Measurements from ENCODE around the gene SOX5. TPM values are rescaled to one million over a fixed set of nuclear protein-coding genes. Genes with fewer than 3 reads are reported as not detected.

Gene SOX5
- polyA plus RNA-seq, 1 of the 3 experiments (the other 2 are of a cell fraction) = 0.21 TPM

GRCh38 chr12:23751641-23752040 lies 197.8 kb downstream of the SOX5 start:
- H3K4me3 ChIP-seq (ENCODE audit: low read depth in 2 of 2, low read length in 1 of 2) = no peak overlapping the region
- POLR2A ChIA-PET = no interaction called here
- H3K9me2 ChIP-seq = no peaks in the 10 kb centered on the region
- no peak overlapping the region for H2AFZ ChIP-seq (ENCODE audit: low read depth)
- CTCF ChIA-PET = no interaction called here
- H3K4me1 ChIP-seq (ENCODE audit: control insufficient read depth in 1 of 2, insufficient read depth in 2 of 2, low read depth in 1 of 2, low read length in 1 of 2) = no peaks in the 10 kb centered on the region
- 50% methylated on average over 1 of the region's 1 CpG for WGBS (ENCODE audit: low lambda C conversion rate)
- H3F3A ChIP-seq (replicated peaks; ENCODE audit: insufficient read depth) = no peaks in the 10 kb centered on the region
- no peak overlapping the region for H3K9ac ChIP-seq
- no peaks in the 10 kb centered on the region for H3K36me3 ChIP-seq (replicated peaks in 1 of 2; ENCODE audit: control insufficient read depth in 1 of 2, insufficient read depth in 2 of 2, low read length in 1 of 2)
- no peak for DNase-seq
- no peak for TF ChIP-seq FOXJ3 (CRISPR knock-in tag; IDR thresholded peaks at IDR 0.05)
- no peak for TF ChIP-seq NRF1 (IDR thresholded peaks at IDR 0.05; ENCODE audit: low read depth, low read length)
- TF ChIP-seq MAX (IDR thresholded peaks at IDR 0.05; ENCODE audit: low read depth) = no peak
- TF ChIP-seq TCF12 (IDR thresholded peaks at IDR 0.05) = no peak
- no peak for TF ChIP-seq GATA2 (CRISPR knock-in tag; IDR thresholded peaks at IDR 0.05)
- TF ChIP-seq GABPA (IDR thresholded peaks at IDR 0.05; ENCODE audit: low read depth) = no peak
- TF ChIP-seq SIN3A (IDR thresholded peaks at IDR 0.05; ENCODE audit: borderline replicate concordance, low read depth, low read length) = no peak
- TF ChIP-seq IRF3 (IDR thresholded peaks at IDR 0.05; ENCODE audit: low read depth, low read length) = no peak
- no peak for TF ChIP-seq FOSL2 (IDR thresholded peaks at IDR 0.05; ENCODE audit: borderline replicate concordance, low read depth)
- TF ChIP-seq REST (IDR thresholded peaks at IDR 0.05; ENCODE audit: low read depth, low read length) = no peak
- TF ChIP-seq ELF1 (IDR thresholded peaks at IDR 0.05) = no peak
- no peak for TF ChIP-seq POLR2AphosphoS5 (IDR thresholded peaks at IDR 0.05; ENCODE audit: low read depth, low read length)
- TF ChIP-seq YY1 (IDR thresholded peaks at IDR 0.05; ENCODE audit: low read depth) = no peak
- no peak for TF ChIP-seq FOXM1 (IDR thresholded peaks at IDR 0.05; ENCODE audit: low read depth)
- TF ChIP-seq RCOR1 (IDR thresholded peaks at IDR 0.05; ENCODE audit: low read length) = no peak
- TF ChIP-seq CTCF (IDR thresholded peaks at IDR 0.05) = no peak
- TF ChIP-seq EP300 (IDR thresholded peaks at IDR 0.05; ENCODE audit: borderline replicate concordance in 1 of 2, low read depth in 1 of 2, low read length in 1 of 2) = no peak
- no peak for TF ChIP-seq CHD2 (IDR thresholded peaks at IDR 0.05; ENCODE audit: low read length, partially characterized antibody)
- no peak for TF ChIP-seq RFX5 (IDR thresholded peaks at IDR 0.05; ENCODE audit: low read length)
- H3K79me2 ChIP-seq (ENCODE audit: insufficient read depth) = no peaks in the 10 kb centered on the region
- no peak overlapping the region for H3K27ac ChIP-seq (ENCODE audit: low read depth in 2 of 2, low read length in 1 of 2)
- H4K20me1 ChIP-seq (ENCODE audit: insufficient read depth) = no peaks in the 10 kb centered on the region
- H3K9me3 ChIP-seq = no peaks in the 10 kb centered on the region
- H3K27me3 ChIP-seq (ENCODE audit: insufficient read depth) = no peaks in the 10 kb centered on the region
- H3K4me2 ChIP-seq = no peak overlapping the region

All from SK-N-SH (cell line).